GM12878 (cell line): Measurements from ENCODE around the gene WNT11. TPM values are rescaled to one million over a fixed set of nuclear protein-coding genes. Genes with fewer than 3 reads are reported as not detected.

ENCODE experiments used
- ATAC-seq: fragments of 200-7000 bp; cut with Tn5 transposase; 3 replicates; pipeline ENCODE4 v1.9.1; 2020; ENCODE audit warnings: mild to moderate bottlenecking, moderate library complexity
- BruUV-seq: library from RNA; stranded (reverse); fragments of 400-500 nt; replicated peaks from 2 replicates; lab custom pipeline; 2021; lab: Mats Ljungman, UMichigan
- CTCF ChIA-PET: fragments of 300-600 bp; sonication (Branson Sonifier 250); formaldehyde crosslinking; extraction: SDS; loops from one replicate; lab custom pipeline; 2021; ENCODE audit warnings: inconsistent platforms; lab: Yijun Ruan, JAX
- POLR2A ChIA-PET: fragments of 350-600 bp; formaldehyde crosslinking; extraction: SDS; loops from one replicate; lab custom pipeline; 2021; ENCODE audit warnings: inconsistent platforms; lab: Charles Lee
- RAD21 ChIA-PET: fragments of 300-600 bp; sonication (Branson Sonifier 250); formaldehyde crosslinking; loops from one replicate; lab custom pipeline; 2023; ENCODE audit warnings: antibody characterized with exemption; ENCODE audit not compliant: unreplicated experiment; lab: Charles Lee
- SMC1A ChIA-PET: fragments of 300-600 bp; sonication (Branson Sonifier 250); formaldehyde crosslinking; loops from one replicate; lab custom pipeline; 2023; ENCODE audit not compliant: unreplicated experiment, uncharacterized antibody; lab: Charles Lee
- DNase-seq: peaks from one replicate; pipeline ENCODE4 v3.0.0-alpha.2; 2011; ENCODE audit warnings: low read depth, low spot score
- FAIRE-seq: peaks from 3 replicates; lab custom pipeline; 2011; peaks lifted over from hg19 to GRCh38; lab: Jason Lieb, UNC
- H2AFZ ChIP-seq: 2 replicates; pipeline ENCODE4 v1.6.0; 2011; ENCODE audit warnings: low read depth, low read length, control low read depth; ENCODE audit not compliant: control insufficient read depth
- H3K27ac ChIP-seq: 2 replicates; pipeline ENCODE4 v1.5.1; 2011; ENCODE audit warnings: control low read depth; ENCODE audit not compliant: control insufficient read depth, insufficient read depth
- H3K27me3 ChIP-seq, 2 experiments: replicated peaks in 1 of 2; 2 replicates each; pipeline versions ENCODE4 v1.6.0 to v1.6.1; 2011; ENCODE audit warnings: low read length in 1 of 2; ENCODE audit not compliant: control insufficient read depth in 2 of 2, insufficient read depth in 2 of 2
- H3K36me3 ChIP-seq, 2 experiments: 2 replicates each; pipeline ENCODE4 v1.5.1; 2011; ENCODE audit warnings: low read length in 1 of 2; ENCODE audit not compliant: control insufficient read depth in 2 of 2, insufficient read depth in 2 of 2
- H3K4me1 ChIP-seq: 2 replicates; pipeline ENCODE4 v1.6.1; 2011; ENCODE audit warnings: mild to moderate bottlenecking, low read length, moderate library complexity, mixed read lengths; ENCODE audit not compliant: control insufficient read depth, insufficient read depth
- H3K4me2 ChIP-seq: 2 replicates; pipeline ENCODE4 v1.6.0; 2011; ENCODE audit warnings: control low read depth; ENCODE audit not compliant: control insufficient read depth, insufficient read depth
- H3K4me3 ChIP-seq: fragments of 200-600 bp; sonication (generic); 2 replicates; pipeline ENCODE4 v1.5.1; 2016
- H3K79me2 ChIP-seq: 2 replicates; pipeline ENCODE4 v1.6.0; 2011; ENCODE audit warnings: low read length; ENCODE audit not compliant: control insufficient read depth, insufficient read depth
- H3K9ac ChIP-seq: 2 replicates; pipeline ENCODE4 v1.8.0; 2011; ENCODE audit warnings: low read length, control low read depth, mixed read lengths; ENCODE audit not compliant: control insufficient read depth, insufficient read depth
- H3K9me3 ChIP-seq: replicated peaks from 3 replicates; pipeline ENCODE4 v1.5.1; 2011; ENCODE audit warnings: mild to moderate bottlenecking, low read length; ENCODE audit not compliant: control insufficient read depth, insufficient read depth
- H4K20me1 ChIP-seq: 2 replicates; pipeline ENCODE4 v1.6.0; 2011; ENCODE audit not compliant: control insufficient read depth, insufficient read depth
- ATF7 ChIP-seq: fragments of 450-650 bp; IDR thresholded peaks from 2 replicates; pipeline ENCODE4 v1.6.1; 2016; ENCODE audit warnings: low read depth, mild to moderate bottlenecking
- CEBPB ChIP-seq, 2 experiments: fragments of 150-350 bp in 1 of 2; IDR thresholded peaks; 2 replicates each; pipeline ENCODE4 v1.6.1; 2012 to 2014; ENCODE audit warnings: low read depth in 2 of 2, low read length in 2 of 2, borderline replicate concordance in 1 of 2, inconsistent platforms in 1 of 2
- CEBPZ ChIP-seq: fragments of 150-350 bp; IDR thresholded peaks from 2 replicates; pipeline ENCODE4 v1.6.1; 2016; ENCODE audit warnings: low read depth, low read length
- ESRRA ChIP-seq: IDR thresholded peaks from 2 replicates; pipeline ENCODE4 v1.6.1; 2012; ENCODE audit warnings: mild to moderate bottlenecking, low read length, improper control_type of control experiment
- EZH2 ChIP-seq: IDR thresholded peaks from 2 replicates; pipeline ENCODE4 v1.6.1; 2012; ENCODE audit warnings: low read depth, mild to moderate bottlenecking, control low read depth, inconsistent platforms, low read length, borderline replicate concordance; ENCODE audit not compliant: control insufficient read depth
- MTA3 ChIP-seq: IDR thresholded peaks from 2 replicates; pipeline ENCODE4 v1.6.1; 2012; ENCODE audit warnings: low read length, inconsistent platforms, borderline replicate concordance
- NBN ChIP-seq: fragments of 450-650 bp; IDR thresholded peaks from 2 replicates; pipeline ENCODE4 v1.6.1; 2016
- SIX5 ChIP-seq: IDR thresholded peaks from 2 replicates; pipeline ENCODE4 v1.6.1; 2011; ENCODE audit warnings: mild to moderate bottlenecking, low read depth, low read length, moderate library complexity; ENCODE audit not compliant: severe bottlenecking
- WGBS: methylation state at CpG from one replicate; pipeline ENCODE4 v1.1.6; 2016; ENCODE audit warnings: low lambda C conversion rate; ENCODE audit not compliant: insufficient replicate concordance, insufficient coverage; ENCODE audit errors: missing lambda C conversion rate; 5-methylcytosine and 5-hydroxymethylcytosine counted together
- in situ Hi-C: fragments of 300-500 bp; cut with MboI; formaldehyde crosslinking; loops from 9 replicates; pipeline ENCODE4 v1.14.3; 2018; ENCODE audit warnings: mixed read lengths
- intact Hi-C: fragments of 100-400 bp; cut with micrococcal nuclease; formaldehyde crosslinking; loops from one replicate; pipeline ENCODE4 v1.14.2; 2022; ENCODE audit not compliant: unreplicated experiment
- polyA plus RNA-seq, 11 experiments: library from polyadenylated mRNA; depleted of rRNA in 4 of 11; unstranded in 6 of 11; stranded (reverse) in 5 of 11; fragments of >200 nt; fragmentation: Nextera tagmentation in 4 of 11; fragmentation: Illumina TruSeq in 1 of 11; extraction: Ambion mirVana in 4 of 11; extraction: Trizol in 1 of 11; gene quantifications; 1 replicate in 1 of 11; 2 replicates in 10 of 11; pipeline versions ENCODE4 v1.2.1 to v1.2.3, GENCODE V29; 2011 to 2016; ENCODE audit warnings: inconsistent platforms in 2 of 11, missing spikeins in 2 of 11, low read depth in 1 of 11
- total RNA-seq, 4 experiments: library from RNA; depleted of rRNA in 3 of 4; stranded (reverse); fragments of >200 nt in 3 of 4; fragmentation: Illumina TruSeq in 1 of 4; extraction: Trizol in 1 of 4; gene quantifications; 2 replicates each; pipeline versions ENCODE4 v1.2.1 to v1.2.3, GENCODE V29; 2013 to 2021

WNT11 gene
- total and polyA plus RNA-seq, 10 of the 15 experiments (the other 5 are each of a cell fraction or from before 2014, with no cell fraction given): 0.05 to 0.19 TPM; not detected in 8

- TF ChIP-seq CEBPZ: no peak
- no peak for TF ChIP-seq CEBPB (IDR thresholded peaks at IDR 0.05; ENCODE audit: borderline replicate concordance in 1 of 2, low read depth in 2 of 2, low read length in 2 of 2)
- TF ChIP-seq SIX5: no peak
- no peak for TF ChIP-seq EZH2
- TF ChIP-seq ATF7: no peak
Measured at GRCh38 chr11:76229690-76230240, 23.5 kb upstream of the WNT11 start (continued).

- Histone ChIP-seq H3K36me3 (no peaks in the 10 kb centered on the region), H3K9me3 (no peaks in the 10 kb centered on the region), H3K9ac (no peak overlapping the region), H2AFZ (no peak overlapping the region), H3K27me3 (peaks cover 0 to 2% of the 10 kb centered on the region in 2 experiments; a peak in 1 of 4 replicates)
- in situ Hi-C loops: no loop called here
- CTCF ChIA-PET: interaction anchor here (1.5 kb wide), 1 partner anchor 21 kb away, joined by 9 read pairs; no protein-coding TSS in a partner anchor
- no peak for DNase-seq
- BruUV-seq: no TSS peak
- TF ChIP-seq NBN (no peak), MTA3 (no peak), SIX5 (no peak), ESRRA (no peak)
- TF ChIP-seq, all 136 proteins: peak for 0
- WGBS: 76% methylated on average over 5 of the region's 5 CpGs
- ChIA-PET RAD21 (no interaction called here), SMC1A (no interaction called here), POLR2A (no interaction called here)
- Histone ChIP-seq H4K20me1 (no peaks in the 10 kb centered on the region), H3K4me3 (no peak overlapping the region), H3K27ac (no peak overlapping the region), H3K79me2 (no peaks in the 10 kb centered on the region), H3K4me2 (no peak overlapping the region), H3K4me1 (peaks cover 29% of the 10 kb centered on the region)
- intact Hi-C loops: no loop called here
- ATAC-seq (no peak), FAIRE-seq (no peak)
Measured at GRCh38 chr11:76228875-76229149, 22.5 kb upstream of the WNT11 start.
